ENCODE results near the gene MINK1. TPM values are rescaled to one million over a fixed set of nuclear protein-coding genes. Genes with fewer than 3 reads are reported as not detected.

The MINK1 gene
- total RNA-seq, 1 experiment from 2014 or later: 160 TPM

GRCh38 chr17:4837471-4838308, 4.5 kb downstream of the MINK1 start:
- no peak overlapping the region for H2AFZ ChIP-seq
- CTCF ChIA-PET: interaction anchor here (0.9 kb wide), 1 partner anchor 22 kb away, joined by 3 read pairs; no protein-coding TSS in a partner anchor
- BruUV-seq (replicated peaks): no TSS peak

GRCh38 chr17:4838309-4838785, 5.2 kb downstream of the MINK1 start:
- H3K4me2 ChIP-seq: no peak overlapping the region
- no peaks in the 10 kb centered on the region for H3K9me3 ChIP-seq (ENCODE audit: insufficient read depth, low read depth)
- no peak overlapping the region for H2AFZ ChIP-seq
- ChIA-PET POLR2A (ENCODE audit: unreplicated experiment) (interaction anchor here (0.7 kb wide), 1 partner anchor 32 kb away, joined by 4 read pairs; no protein-coding TSS in a partner anchor), CTCF (no interaction called here)
- peaks cover 94% of the 10 kb centered on the region for H3K79me2 ChIP-seq (ENCODE audit: low read depth)
- H3K27ac ChIP-seq: no peak overlapping the region
- peaks cover 4% of the 10 kb centered on the region; the same call in 1 of the 2 replicates for H3F3A ChIP-seq (ENCODE audit: insufficient read depth, low read depth)
- 0 out of 2 replicates have a peak, but pooled peaks cover 17% of the 10 kb centered on the region for H3K36me3 ChIP-seq (ENCODE audit: low read depth)
- peaks cover 23% of the 10 kb centered on the region for H3K4me1 ChIP-seq (replicated peaks; ENCODE audit: insufficient read depth)
- intact Hi-C loops (cut with micrococcal nuclease; ENCODE audit: unreplicated experiment): loop anchor here (10.0 kb wide), 1 partner anchor 106 kb away; the partner anchor contains the start of genes PFN1, RNF167 and SLC25A11
- peaks cover 22% of the 10 kb centered on the region; the same call in 1 of the 2 replicates for H4K20me1 ChIP-seq (ENCODE audit: insufficient read depth)
- no peak for TF ChIP-seq CTCF (conservative IDR thresholded peaks at IDR 0.05)
- TF ChIP-seq EZH2 (IDR thresholded peaks at IDR 0.05; ENCODE audit: low read depth): no peak
- DNase-seq: no peak
- BruUV-seq (replicated peaks): no TSS peak
- H3K27me3 ChIP-seq (ENCODE audit: insufficient read depth, low read depth): no peaks in the 10 kb centered on the region
- H3K9me2 ChIP-seq (ENCODE audit: insufficient read depth): no peaks in the 10 kb centered on the region
- no peak overlapping the region for H3K4me3 ChIP-seq

More at GRCh38 chr17:4837471-4838308, 4.5 kb downstream of the MINK1 start:
- intact Hi-C loops (cut with micrococcal nuclease; ENCODE audit: unreplicated experiment): loop anchor here (10.0 kb wide), 1 partner anchor 107 kb away; the partner anchor contains the start of genes PFN1, RNF167 and SLC25A11
- peaks cover 6% of the 10 kb centered on the region; the same call in 1 of the 2 replicates for H3F3A ChIP-seq (ENCODE audit: insufficient read depth, low read depth)
- H3K79me2 ChIP-seq (ENCODE audit: low read depth): peaks cover 88% of the 10 kb centered on the region
- peaks cover 22% of the 10 kb centered on the region; the same call in 1 of the 2 replicates for H4K20me1 ChIP-seq (ENCODE audit: insufficient read depth)
- H3K9me3 ChIP-seq (ENCODE audit: insufficient read depth, low read depth): no peaks in the 10 kb centered on the region
- H3K4me1 ChIP-seq (replicated peaks; ENCODE audit: insufficient read depth): peaks cover 23% of the 10 kb centered on the region
- no peaks in the 10 kb centered on the region for H3K27me3 ChIP-seq (ENCODE audit: insufficient read depth, low read depth)
- H3K36me3 ChIP-seq (ENCODE audit: low read depth): 0 out of 2 replicates have a peak, but pooled peaks cover 17% of the 10 kb centered on the region
- no peak overlapping the region for H3K27ac ChIP-seq
- no peaks in the 10 kb centered on the region for H3K9me2 ChIP-seq (ENCODE audit: insufficient read depth)
- no peak overlapping the region for H3K4me2 ChIP-seq
- no peak overlapping the region for H3K4me3 ChIP-seq
- POLR2A ChIA-PET (ENCODE audit: unreplicated experiment): interaction anchor here (0.7 kb wide), 1 partner anchor 31 kb away, joined by 4 read pairs; no protein-coding TSS in a partner anchor
- DNase-seq: no peak
- TF ChIP-seq EZH2 (IDR thresholded peaks at IDR 0.05; ENCODE audit: low read depth) (no peak), CTCF (conservative IDR thresholded peaks at IDR 0.05) (no peak)

GRCh38 chr17:4839221-4839620, 6.1 kb downstream of the MINK1 start:
- TF ChIP-seq CTCF (conservative IDR thresholded peaks at IDR 0.05) (no peak), EZH2 (IDR thresholded peaks at IDR 0.05; ENCODE audit: low read depth) (no peak)
- H3K79me2 ChIP-seq (ENCODE audit: low read depth): peaks cover 95% of the 10 kb centered on the region
- ChIA-PET CTCF (no interaction called here), POLR2A (ENCODE audit: unreplicated experiment) (no interaction called here)
- no TSS peak for BruUV-seq (replicated peaks)
- no peak overlapping the region for H2AFZ ChIP-seq
- intact Hi-C loops (cut with micrococcal nuclease; ENCODE audit: unreplicated experiment): loop anchor here (10.0 kb wide), 1 partner anchor 106 kb away; the partner anchor contains the start of genes PFN1, RNF167 and SLC25A11
- H3K4me2 ChIP-seq: no peak overlapping the region
- 0 out of 2 replicates have a peak overlapping the region, but pooled peaks have one; percentile 3 for H3K27ac ChIP-seq
- peaks cover 23% of the 10 kb centered on the region for H3K4me1 ChIP-seq (replicated peaks; ENCODE audit: insufficient read depth)
- no peak overlapping the region for H3K4me3 ChIP-seq
- DNase-seq: no peak
- peaks cover 4% of the 10 kb centered on the region; the same call in 1 of the 2 replicates for H3F3A ChIP-seq (ENCODE audit: insufficient read depth, low read depth)
- 0 out of 2 replicates have a peak, but pooled peaks cover 17% of the 10 kb centered on the region for H3K36me3 ChIP-seq (ENCODE audit: low read depth)
- no peaks in the 10 kb centered on the region for H3K9me3 ChIP-seq (ENCODE audit: insufficient read depth, low read depth)
- no peaks in the 10 kb centered on the region for H3K9me2 ChIP-seq (ENCODE audit: insufficient read depth)
- H3K27me3 ChIP-seq (ENCODE audit: insufficient read depth, low read depth): no peaks in the 10 kb centered on the region
- peaks cover 22% of the 10 kb centered on the region; the same call in 1 of the 2 replicates for H4K20me1 ChIP-seq (ENCODE audit: insufficient read depth)

Data from PC-9 (cell line).